ENCODE measurements around the gene VAMP8. TPM values are rescaled to one million over a fixed set of nuclear protein-coding genes. Genes with fewer than 3 reads are reported as not detected.
A peak's percentile ranks its signal among the peaks of the same experiment; 100 is the strongest.

Gene VAMP8
- total RNA-seq, 4 donors from 2014 or later = 23.3 to 48.7 (median 46.1) TPM

DNA sequence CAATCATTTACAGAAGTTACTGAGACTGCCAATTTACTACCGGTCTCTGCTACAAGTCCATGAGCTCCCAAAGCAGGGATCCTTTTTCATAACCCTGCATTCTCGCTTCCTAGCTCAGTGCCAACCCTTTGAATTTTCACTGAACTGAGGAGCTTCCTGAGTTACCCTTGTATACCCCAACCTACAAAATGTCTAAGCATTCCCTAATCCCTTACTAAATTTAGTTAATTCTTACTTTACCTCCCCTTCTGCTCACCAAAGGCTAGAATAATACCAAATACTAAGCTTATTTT lies 28.8 kb upstream of the VAMP8 start:
- no peak for ATAC-seq (ENCODE audit: low FRiP score)
- TF ChIP-seq, protein P1, sequence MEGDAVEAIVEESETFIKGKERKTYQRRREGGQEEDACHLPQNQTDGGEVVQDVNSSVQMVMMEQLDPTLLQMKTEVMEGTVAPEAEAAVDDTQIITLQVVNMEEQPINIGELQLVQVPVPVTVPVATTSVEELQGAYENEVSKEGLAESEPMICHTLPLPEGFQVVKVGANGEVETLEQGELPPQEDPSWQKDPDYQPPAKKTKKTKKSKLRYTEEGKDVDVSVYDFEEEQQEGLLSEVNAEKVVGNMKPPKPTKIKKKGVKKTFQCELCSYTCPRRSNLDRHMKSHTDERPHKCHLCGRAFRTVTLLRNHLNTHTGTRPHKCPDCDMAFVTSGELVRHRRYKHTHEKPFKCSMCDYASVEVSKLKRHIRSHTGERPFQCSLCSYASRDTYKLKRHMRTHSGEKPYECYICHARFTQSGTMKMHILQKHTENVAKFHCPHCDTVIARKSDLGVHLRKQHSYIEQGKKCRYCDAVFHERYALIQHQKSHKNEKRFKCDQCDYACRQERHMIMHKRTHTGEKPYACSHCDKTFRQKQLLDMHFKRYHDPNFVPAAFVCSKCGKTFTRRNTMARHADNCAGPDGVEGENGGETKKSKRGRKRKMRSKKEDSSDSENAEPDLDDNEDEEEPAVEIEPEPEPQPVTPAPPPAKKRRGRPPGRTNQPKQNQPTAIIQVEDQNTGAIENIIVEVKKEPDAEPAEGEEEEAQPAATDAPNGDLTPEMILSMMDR (IDR thresholded peaks at IDR 0.05) = no peak
- DNase-seq (ENCODE audit: low spot score) = no peak

DNA sequence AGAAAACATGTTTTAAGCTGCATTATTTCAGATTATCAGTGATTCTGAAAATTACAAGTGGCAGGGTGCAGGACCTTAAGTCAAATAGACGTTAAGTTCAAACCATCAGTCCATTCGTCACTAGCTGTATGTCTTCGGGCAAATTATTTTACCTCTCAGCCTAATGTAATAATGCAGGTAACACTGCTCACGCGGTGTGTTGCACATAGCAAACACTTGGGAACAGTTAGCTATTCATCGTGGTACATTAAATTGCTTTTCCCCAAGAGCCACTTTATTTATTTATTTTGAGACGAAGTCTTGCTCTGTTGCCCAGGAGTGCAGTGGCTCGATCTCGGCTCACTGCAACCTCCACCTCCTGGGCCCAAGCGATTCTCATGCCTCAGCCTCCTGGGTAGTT lies 28.3 kb upstream of the VAMP8 start:
- TF ChIP-seq, protein P1 (IDR thresholded peaks at IDR 0.05) = no peak
- no peak for ATAC-seq (ENCODE audit: low FRiP score)
- DNase-seq (ENCODE audit: low spot score) = no peak

DNA sequence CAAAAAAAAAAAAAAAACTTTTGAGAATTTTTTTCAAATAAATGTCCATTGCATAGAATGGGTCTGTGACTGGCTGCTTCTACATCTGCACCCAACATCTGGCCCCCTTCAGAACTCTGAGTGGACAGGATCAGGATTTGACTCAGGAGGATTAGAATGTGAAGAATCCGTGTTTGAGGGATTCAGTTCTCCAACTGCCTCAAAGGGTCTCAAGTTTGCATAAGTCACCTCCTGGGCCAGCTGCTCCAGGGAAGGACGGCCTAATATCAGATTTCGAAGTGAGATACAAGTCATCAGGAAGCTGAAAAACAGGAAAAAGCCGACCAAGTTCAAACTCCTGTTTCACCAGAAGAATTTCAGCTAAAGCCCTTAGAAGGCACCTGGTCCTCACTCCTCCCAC lies 27.6 kb upstream of the VAMP8 start:
- no peak for DNase-seq (ENCODE audit: low spot score)
- TF ChIP-seq, protein P1 (IDR thresholded peaks at IDR 0.05) = no peak
- ATAC-seq (ENCODE audit: low FRiP score) = no peak

DNA sequence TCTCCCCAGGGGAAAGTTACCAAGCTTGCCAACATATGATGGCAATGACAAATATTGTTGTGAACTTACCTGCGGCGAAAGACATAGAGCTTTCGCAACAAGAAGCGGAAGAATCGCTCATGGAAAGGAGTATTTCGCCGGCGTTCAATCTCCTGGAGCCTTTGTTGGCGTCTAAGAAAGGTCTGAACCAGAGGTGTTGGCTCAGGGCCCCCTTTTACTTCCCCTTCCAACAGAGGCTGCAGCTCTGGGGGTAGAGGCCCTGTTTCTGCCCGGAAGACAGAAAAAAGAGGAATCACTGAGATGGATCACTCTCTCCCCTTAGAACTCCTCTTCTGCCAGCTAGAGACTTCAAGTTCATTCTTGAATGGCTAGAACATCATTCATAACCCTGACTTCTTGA lies 26.9 kb upstream of the VAMP8 start:
- no peak for ATAC-seq (ENCODE audit: low FRiP score)
- no peak for DNase-seq (ENCODE audit: low spot score)
- TF ChIP-seq, protein P1 (IDR thresholded peaks at IDR 0.05) = no peak

DNA sequence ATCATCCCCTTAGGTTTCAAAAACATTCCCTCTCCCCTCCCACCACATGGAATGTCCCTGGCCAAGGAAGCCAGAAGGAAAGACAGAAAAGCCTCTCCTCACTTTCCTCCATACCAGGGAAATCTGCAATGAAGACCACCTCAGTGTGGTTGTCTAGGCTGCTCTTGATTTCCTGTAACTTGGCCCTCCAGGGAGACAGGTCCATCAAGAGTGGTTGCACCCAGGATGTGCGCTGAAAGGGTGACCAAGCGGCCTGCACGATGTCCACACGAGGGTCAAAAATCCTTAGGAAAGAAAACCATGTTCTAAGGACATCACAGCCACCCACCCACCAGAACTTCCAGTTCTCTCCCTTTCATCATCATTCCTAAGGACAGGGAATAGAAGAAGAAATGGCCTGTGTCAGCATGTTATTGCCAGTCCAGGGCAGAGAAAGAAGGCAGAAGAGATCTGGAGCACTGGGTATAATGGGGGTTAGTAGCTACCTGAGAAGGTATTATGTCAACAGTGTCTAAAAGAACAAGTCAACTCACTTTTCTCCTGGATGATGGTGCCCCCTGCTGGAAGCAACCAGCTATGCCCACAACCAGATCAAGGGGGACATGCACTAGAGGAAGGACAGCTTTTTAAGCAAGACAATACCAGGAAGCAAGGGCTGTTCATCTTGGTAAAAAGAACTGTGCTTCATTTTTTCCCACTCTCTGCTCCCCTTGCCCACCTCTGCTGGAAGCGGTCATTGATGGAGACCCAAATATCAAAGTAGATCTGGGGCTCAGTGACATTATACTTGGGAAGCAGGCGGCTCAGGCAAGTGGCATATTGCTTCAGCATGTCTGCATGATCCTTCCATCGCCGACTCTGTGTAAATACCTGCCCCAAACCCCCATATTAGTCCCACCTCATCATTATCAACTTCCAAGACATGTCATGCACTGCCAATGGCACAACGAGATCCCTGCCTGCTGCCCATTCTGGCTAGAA lies 25.4 kb upstream of the VAMP8 start:
- ATAC-seq (ENCODE audit: low FRiP score) (peak; percentile 38), DNase-seq (ENCODE audit: low spot score) (peak; percentile 75)
- TF ChIP-seq, protein P1 (IDR thresholded peaks at IDR 0.05) = peak in 2 of 3 donors; percentile 30 to 45

DNA sequence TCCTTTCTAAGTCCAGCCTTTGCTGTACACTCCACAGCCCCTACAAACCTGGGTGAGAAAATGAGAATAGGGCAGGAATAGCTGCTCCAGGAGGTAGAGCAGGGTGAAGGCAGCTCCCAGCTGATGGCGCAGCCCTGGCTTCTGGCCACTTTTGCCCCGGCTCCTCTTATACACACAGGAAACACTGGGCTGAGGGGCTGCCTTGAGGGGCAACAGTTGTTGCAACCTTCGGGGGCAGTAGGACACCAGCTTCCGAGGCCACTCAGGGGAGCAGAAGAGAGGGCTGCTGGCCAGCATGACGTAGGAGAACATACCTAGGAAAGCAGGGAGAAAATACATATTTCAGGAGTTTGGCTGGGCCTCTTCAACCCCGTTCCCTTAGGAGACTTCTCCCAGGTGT lies 24.2 kb upstream of the VAMP8 start:
- DNase-seq (ENCODE audit: low spot score) (no peak), ATAC-seq (ENCODE audit: low FRiP score) (no peak)
- TF ChIP-seq, protein P1 (IDR thresholded peaks at IDR 0.05) = no peak

All from omental fat pad (tissue), 4 donors.